Esophagus squamous epithelium (tissue), 5 donors: ENCODE results near the gene UBXN2A. TPM values are rescaled to one million over a fixed set of nuclear protein-coding genes. Genes with fewer than 3 reads are reported as not detected.

Source experiments
- DNase-seq: peaks from one replicate; lab custom pipeline; 2025; lab: John Stamatoyannopoulos, UW
- H3K27ac ChIP-seq, 4 donors: fragments of 200-600 bp; sonication (generic); one replicate each; pipeline ENCODE4 v1.5.1; 2016 to 2019; ENCODE audit warnings: mild to moderate bottlenecking in 1 of 4
- H3K27me3 ChIP-seq, 4 donors: fragments of 200-600 bp; sonication (generic); 1 replicate in 3 of 4; 2 replicates in 1 of 4; pipeline versions ENCODE4 v1.5.1 to v1.6.0; 2017 to 2021; ENCODE audit warnings: antibody characterized with exemption in 1 of 4
- H3K36me3 ChIP-seq, 3 donors: fragments of 200-600 bp; sonication (generic); one replicate each; pipeline ENCODE4 v1.5.1; 2016 to 2019
- H3K4me1 ChIP-seq, 3 donors: fragments of 200-600 bp; sonication (generic); one replicate each; pipeline ENCODE4 v1.5.1; 2017 to 2019
- H3K4me3 ChIP-seq, 4 donors: fragments of 200-600 bp; sonication (generic); 1 replicate in 3 of 4; 2 replicates in 1 of 4; pipeline ENCODE4 v1.5.1; 2016 to 2019; ENCODE audit warnings: mild to moderate bottlenecking in 2 of 4, moderate library complexity in 1 of 4
- H3K9me3 ChIP-seq, 3 donors: fragments of 200-600 bp; sonication (generic); one replicate each; pipeline ENCODE4 v1.5.1; 2016 to 2019
- POLR2A ChIP-seq, 4 donors: fragments of 450-650 bp; IDR thresholded peaks; one replicate each; pipeline ENCODE4 v1.6.1; 2017; ENCODE audit warnings: antibody characterized with exemption in 4 of 4, mild to moderate bottlenecking in 4 of 4, moderate library complexity in 3 of 4
- WGBS, 2 donors: methylation state at CpG; one replicate each; pipeline ENCODE4 v1.1.5; 2018; 5-methylcytosine and 5-hydroxymethylcytosine counted together
- intact Hi-C: fragments of 100-400 bp; cut with DNase I; formaldehyde crosslinking; loops from one replicate; pipeline ENCODE4 v1.15.0; 2022
- total RNA-seq, 4 donors: library from RNA; depleted of rRNA; stranded (reverse); fragments of >200 nt; gene quantifications; one replicate each; pipeline ENCODE4 v1.1.0, GENCODE V29; 2016
- TF ChIP-seq, protein P1 (sequence below), 6 experiments: fragments of 450-650 bp in 4 of 6; fragments of 200-600 bp in 2 of 6; sonication (generic) in 2 of 6; IDR thresholded peaks; one replicate each; pipeline ENCODE4 v1.5.1; 2016 to 2019; ENCODE audit warnings: antibody characterized with exemption in 6 of 6, mild to moderate bottlenecking in 4 of 6, moderate library complexity in 4 of 6
- donor health status: DM: yes; HTN: yes; CAD: no.

UBXN2A gene
- total RNA-seq, 4 donors from 2014 or later = 8.8 to 16.2 (median 10.0) TPM

DNA sequence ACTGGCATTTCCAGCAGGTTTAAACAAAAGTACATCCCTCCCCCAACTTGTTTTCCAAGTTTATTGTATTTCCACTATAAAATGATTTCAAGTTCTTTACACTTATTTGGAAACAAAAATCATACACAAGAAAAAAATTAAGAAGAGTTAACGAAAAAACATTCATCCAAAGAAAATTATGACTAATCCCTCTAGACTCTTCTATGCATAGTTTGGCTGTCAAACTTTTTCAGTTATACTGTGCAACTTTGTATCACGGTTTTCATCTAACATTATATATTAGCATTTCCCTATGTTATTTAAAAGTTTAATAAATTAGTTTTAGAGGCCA is 106.3 kb downstream of the UBXN2A start:
- peak overlapping the region; percentile 53 to 82 (median 74) for H3K4me3 ChIP-seq
- H3K4me1 ChIP-seq = peaks cover 8 to 52% (median 11%) of the 10 kb centered on the region in 3 donors
- H3K27me3 ChIP-seq = no peaks in the 10 kb centered on the region
- DNase-seq = no peak
- TF ChIP-seq, protein P1, sequence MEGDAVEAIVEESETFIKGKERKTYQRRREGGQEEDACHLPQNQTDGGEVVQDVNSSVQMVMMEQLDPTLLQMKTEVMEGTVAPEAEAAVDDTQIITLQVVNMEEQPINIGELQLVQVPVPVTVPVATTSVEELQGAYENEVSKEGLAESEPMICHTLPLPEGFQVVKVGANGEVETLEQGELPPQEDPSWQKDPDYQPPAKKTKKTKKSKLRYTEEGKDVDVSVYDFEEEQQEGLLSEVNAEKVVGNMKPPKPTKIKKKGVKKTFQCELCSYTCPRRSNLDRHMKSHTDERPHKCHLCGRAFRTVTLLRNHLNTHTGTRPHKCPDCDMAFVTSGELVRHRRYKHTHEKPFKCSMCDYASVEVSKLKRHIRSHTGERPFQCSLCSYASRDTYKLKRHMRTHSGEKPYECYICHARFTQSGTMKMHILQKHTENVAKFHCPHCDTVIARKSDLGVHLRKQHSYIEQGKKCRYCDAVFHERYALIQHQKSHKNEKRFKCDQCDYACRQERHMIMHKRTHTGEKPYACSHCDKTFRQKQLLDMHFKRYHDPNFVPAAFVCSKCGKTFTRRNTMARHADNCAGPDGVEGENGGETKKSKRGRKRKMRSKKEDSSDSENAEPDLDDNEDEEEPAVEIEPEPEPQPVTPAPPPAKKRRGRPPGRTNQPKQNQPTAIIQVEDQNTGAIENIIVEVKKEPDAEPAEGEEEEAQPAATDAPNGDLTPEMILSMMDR (IDR thresholded peaks at IDR 0.05) = no peak
- TF ChIP-seq POLR2A (IDR thresholded peaks at IDR 0.05) = no peak
- peak overlapping the region in 2 of 4 donors; percentile 84 for H3K27ac ChIP-seq
- intact Hi-C loops = no loop called here
- no peaks in the 10 kb centered on the region for H3K36me3 ChIP-seq
- H3K9me3 ChIP-seq = no peaks in the 10 kb centered on the region
- 0 to 1% methylated on average over 2 of the region's 2 CpGs for WGBS, 2 donors

DNA sequence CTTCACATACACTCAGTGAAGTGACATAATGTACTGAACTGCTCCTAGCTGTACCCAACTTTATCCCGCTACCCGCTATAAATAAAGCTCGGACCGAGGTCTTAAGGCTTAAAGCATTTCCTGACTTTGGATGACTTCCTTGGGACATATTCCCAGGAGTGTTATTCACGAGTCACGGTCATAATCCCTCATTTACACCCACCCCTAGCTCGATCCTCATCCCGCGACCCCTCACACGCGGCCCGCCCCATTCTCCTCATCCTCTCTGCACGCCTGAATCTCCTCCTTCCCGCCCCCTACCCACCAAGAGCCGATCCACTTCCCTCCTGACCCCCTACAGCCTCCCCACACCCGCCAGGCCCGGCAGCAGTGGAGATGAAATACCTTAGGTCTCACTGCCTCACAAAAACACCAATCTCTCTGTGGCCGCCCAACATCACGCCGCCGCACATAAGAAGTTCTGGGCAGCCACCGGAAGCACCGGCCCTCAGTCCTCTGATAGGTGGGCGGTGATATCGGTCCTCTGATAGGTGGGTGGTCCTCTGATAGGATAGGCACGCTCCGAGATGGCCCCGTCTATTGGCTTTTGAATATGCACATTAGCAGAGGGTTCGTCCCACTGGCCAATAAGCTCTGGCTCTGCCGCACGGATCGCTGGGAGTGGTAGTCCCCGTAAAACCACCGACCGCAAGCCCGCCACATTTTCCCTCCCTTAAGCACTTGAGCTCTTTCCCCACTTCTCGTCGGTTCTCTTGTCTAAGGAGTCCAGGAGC is 106.9 kb downstream of the UBXN2A start, which contains the start of gene WDCP:
Gene WDCP (minus strand): TSS at position 462 of the 773 bp plus-strand sequence. CDS start 7,897 bp downstream, outside the sequence.
- H3K4me3 ChIP-seq = peak within 1 kb of the TSS; percentile 53 to 82 (median 74)
- intact Hi-C loops = no loop called here
- DNase-seq = peak; percentile 95
- H3K4me1 ChIP-seq = peaks cover 8 to 52% (median 11%) of the 10 kb centered on the region in 3 donors
- no peaks in the 10 kb centered on the region for H3K9me3 ChIP-seq
- no peaks in the 10 kb centered on the region for H3K36me3 ChIP-seq
- H3K27me3 ChIP-seq = no peaks in the 10 kb centered on the region
- H3K27ac ChIP-seq = peak within 1 kb of the TSS; percentile 61 to 84 (median 78)
- WGBS, 2 donors = 1% methylated on average over 25 to 38 of the region's 38 CpGs
- peak in 2 of 4 donors; percentile 54 to 62 for TF ChIP-seq POLR2A (IDR thresholded peaks at IDR 0.05)
- TF ChIP-seq, protein P1 (IDR thresholded peaks at IDR 0.05) = peak in 1 of 6 experiments; percentile 15

DNA sequence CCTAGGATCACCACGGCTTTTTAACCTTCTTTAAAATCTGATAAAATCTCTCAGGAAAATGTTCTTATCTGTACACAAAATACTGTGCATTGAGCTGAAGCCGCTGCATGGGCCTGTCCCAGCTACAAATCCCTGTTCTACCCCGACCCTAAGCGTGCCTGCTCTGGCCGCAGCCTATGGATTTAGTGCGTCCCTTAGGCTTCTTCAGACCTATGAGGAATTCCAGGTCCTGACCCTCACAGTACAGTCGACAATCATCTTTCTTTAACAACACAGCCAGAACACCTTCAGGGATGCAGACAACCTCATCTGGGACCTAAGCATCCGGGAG is 107.4 kb downstream of the UBXN2A start:
- H3K27ac ChIP-seq = peak overlapping the region in 1 of 4 donors; percentile 29
- H3K4me1 ChIP-seq = peaks cover 8 to 52% (median 11%) of the 10 kb centered on the region in 3 donors
- no peaks in the 10 kb centered on the region for H3K36me3 ChIP-seq
- whole genome bisulfite sequencing, 2 donors = 31 to 39% methylated on average over 3 to 8 of the region's 8 CpGs
- no peaks in the 10 kb centered on the region for H3K9me3 ChIP-seq
- H3K27me3 ChIP-seq = no peaks in the 10 kb centered on the region
- H3K4me3 ChIP-seq = peak overlapping the region in 3 of 4 donors; percentile 67 to 82 (median 81)
- intact Hi-C loops = no loop called here
- no peak for DNase-seq
- TF ChIP-seq, protein P1 (IDR thresholded peaks at IDR 0.05) = no peak
- TF ChIP-seq POLR2A (IDR thresholded peaks at IDR 0.05) = no peak

DNA sequence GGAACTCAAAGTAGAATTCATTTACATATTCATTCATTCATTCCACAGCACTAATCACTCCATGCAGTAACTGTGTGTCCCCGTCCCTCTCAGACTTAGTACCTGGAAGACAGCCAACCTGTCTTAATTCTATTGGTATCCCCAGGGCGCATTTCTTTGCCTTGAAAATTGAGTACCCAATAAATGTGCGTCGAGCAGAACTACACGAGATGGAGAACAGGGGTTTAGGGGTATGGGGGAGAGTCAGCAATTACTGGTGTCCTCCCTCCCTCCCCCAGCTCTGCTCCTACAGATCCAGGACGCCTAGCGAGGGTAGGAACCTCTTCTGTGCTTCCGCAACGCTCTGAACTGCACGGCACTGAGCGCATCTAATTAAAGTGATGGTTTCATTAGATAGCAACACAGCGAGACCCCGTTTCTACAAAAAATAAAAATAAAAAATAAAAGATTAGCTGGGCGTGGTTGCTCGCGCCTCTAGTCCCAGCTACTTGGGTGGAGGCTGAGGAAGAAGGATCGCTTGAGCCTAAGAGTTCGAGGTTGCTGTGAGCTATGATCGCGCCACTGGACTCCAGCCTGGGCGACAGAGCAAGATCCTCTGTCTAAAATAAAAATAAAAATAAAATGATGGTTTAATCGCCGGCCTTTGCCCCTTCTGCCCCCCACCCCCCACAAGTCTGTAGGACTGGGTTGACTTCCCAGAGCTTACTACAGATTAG is 108.7 kb downstream of the UBXN2A start:
- H3K27ac ChIP-seq = peak overlapping the region in 1 of 4 donors; percentile 66
- WGBS, 2 donors = 13 to 31% methylated on average over 22 to 23 of the region's 23 CpGs

More for the DNA sequence above, 108.7 kb downstream of the UBXN2A start:
- peaks cover 8 to 52% (median 11%) of the 10 kb centered on the region in 3 donors for H3K4me1 ChIP-seq
- intact Hi-C loops = no loop called here
- H3K36me3 ChIP-seq = no peaks in the 10 kb centered on the region
- peak overlapping the region; percentile 69 to 83 (median 75) for H3K4me3 ChIP-seq
- no peaks in the 10 kb centered on the region for H3K27me3 ChIP-seq
- H3K9me3 ChIP-seq = no peaks in the 10 kb centered on the region
- no peak for TF ChIP-seq POLR2A (IDR thresholded peaks at IDR 0.05)
- TF ChIP-seq, protein P1 (IDR thresholded peaks at IDR 0.05) = no peak
- no peak for DNase-seq
